ENCODE measurements around the gene KCNB1.
A peak's percentile ranks its signal among the peaks of the same experiment; 100 is the strongest.

DNA sequence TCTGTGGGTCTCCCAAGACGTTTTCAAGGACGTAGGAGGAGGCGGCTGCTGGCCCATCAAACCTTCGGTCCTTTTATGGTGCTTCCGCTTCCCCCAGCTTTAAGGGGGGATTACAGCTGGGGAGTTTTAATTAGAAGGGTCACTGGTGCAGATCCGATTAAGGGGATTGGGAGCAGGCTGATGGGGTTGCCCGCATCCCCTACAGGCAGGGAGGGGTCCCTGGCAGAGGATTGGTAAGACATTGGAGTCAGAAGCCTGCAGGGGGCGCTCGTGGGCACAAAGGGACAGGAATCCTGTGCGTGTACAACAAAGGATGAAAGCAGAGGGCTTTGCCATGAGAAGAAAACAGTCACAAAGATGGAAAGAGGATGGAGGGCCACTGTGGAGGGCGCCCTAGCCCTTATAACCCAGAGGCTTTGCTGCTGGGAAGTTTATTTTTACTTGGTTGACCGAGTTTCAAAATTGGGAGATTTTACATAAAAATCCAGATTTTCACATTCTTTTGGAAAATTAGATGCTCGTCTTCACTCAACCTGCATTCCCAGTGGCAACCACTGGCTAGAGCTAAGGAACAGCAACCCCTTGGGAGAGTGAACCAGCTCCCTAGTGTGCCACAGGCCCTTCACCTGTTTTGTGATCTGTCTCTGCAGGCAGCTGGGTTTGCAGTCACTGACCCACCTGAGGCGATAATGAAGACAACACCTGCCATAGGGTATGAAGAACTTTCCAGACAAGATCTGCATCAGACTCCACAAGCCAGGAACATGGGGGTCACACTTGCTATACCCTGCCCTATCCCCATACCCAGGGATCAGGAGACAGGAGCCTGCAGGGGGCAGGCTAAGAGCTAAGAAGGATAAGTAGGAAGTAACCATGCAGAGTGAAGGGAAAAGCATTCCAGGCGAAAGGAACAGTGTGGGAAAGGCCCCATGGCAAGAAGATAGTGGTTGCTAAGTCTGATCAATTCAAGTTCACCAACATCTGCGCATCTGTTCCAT is 97.7 kb downstream of the KCNB1 start:
- TF ChIP-seq, protein P1, sequence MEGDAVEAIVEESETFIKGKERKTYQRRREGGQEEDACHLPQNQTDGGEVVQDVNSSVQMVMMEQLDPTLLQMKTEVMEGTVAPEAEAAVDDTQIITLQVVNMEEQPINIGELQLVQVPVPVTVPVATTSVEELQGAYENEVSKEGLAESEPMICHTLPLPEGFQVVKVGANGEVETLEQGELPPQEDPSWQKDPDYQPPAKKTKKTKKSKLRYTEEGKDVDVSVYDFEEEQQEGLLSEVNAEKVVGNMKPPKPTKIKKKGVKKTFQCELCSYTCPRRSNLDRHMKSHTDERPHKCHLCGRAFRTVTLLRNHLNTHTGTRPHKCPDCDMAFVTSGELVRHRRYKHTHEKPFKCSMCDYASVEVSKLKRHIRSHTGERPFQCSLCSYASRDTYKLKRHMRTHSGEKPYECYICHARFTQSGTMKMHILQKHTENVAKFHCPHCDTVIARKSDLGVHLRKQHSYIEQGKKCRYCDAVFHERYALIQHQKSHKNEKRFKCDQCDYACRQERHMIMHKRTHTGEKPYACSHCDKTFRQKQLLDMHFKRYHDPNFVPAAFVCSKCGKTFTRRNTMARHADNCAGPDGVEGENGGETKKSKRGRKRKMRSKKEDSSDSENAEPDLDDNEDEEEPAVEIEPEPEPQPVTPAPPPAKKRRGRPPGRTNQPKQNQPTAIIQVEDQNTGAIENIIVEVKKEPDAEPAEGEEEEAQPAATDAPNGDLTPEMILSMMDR (conservative IDR thresholded peaks at IDR 0.05; ENCODE audit: low read length): peak; percentile 93
- no peak for TF ChIP-seq EZH2phosphoT487 (IDR thresholded peaks at IDR 0.05; ENCODE audit: borderline replicate concordance)

Data from Loucy (cell line).